Gastroesophageal sphincter (tissue), 4 donors: Measurements from ENCODE around the gene LSR. TPM values are rescaled to one million over a fixed set of nuclear protein-coding genes. Genes with fewer than 3 reads are reported as not detected.

Experiments
- ATAC-seq: fragments of 150-250 bp; one replicate; pipeline ENCODE4 v1.9.1; 2016; ENCODE audit warnings: mild to moderate bottlenecking, moderate library complexity
- H3K27ac ChIP-seq, 4 donors: fragments of 200-600 bp; sonication (generic) in 3 of 4; 1 replicate in 3 of 4; 2 replicates in 1 of 4; pipeline ENCODE4 v1.5.1; 2016 to 2019
- H3K27me3 ChIP-seq: fragments of 200-600 bp; sonication (generic); one replicate; pipeline ENCODE4 v1.5.1; 2019
- H3K36me3 ChIP-seq, 2 donors: fragments of 200-600 bp; sonication (generic); one replicate each; pipeline ENCODE4 v1.5.1; 2019; ENCODE audit warnings: control low read depth in 1 of 2
- H3K4me1 ChIP-seq, 3 donors: fragments of 200-600 bp; sonication (generic); 1 replicate in 2 of 3; 2 replicates in 1 of 3; pipeline ENCODE4 v1.5.1; 2016 to 2019; ENCODE audit warnings: control low read depth in 2 of 3
- H3K4me3 ChIP-seq, 2 donors: fragments of 200-600 bp; sonication (generic); one replicate each; pipeline ENCODE4 v1.5.1; 2019; ENCODE audit warnings: mild to moderate bottlenecking in 1 of 2, moderate library complexity in 1 of 2
- H3K9me3 ChIP-seq, 3 donors: fragments of 200-600 bp; sonication (generic); one replicate each; pipeline ENCODE4 v1.5.1; 2017 to 2019; ENCODE audit warnings: control low read depth in 2 of 3
- EP300 ChIP-seq: sonication (generic); formaldehyde crosslinking; IDR thresholded peaks from one replicate; pipeline ENCODE4 v1.6.1; 2017; ENCODE audit warnings: antibody characterized with exemption, mild to moderate bottlenecking
- POLR2A ChIP-seq, 2 donors: fragments of 450-650 bp; IDR thresholded peaks; one replicate each; pipeline ENCODE4 v1.6.1; 2017; ENCODE audit warnings: antibody characterized with exemption in 2 of 2, mild to moderate bottlenecking in 2 of 2, moderate library complexity in 1 of 2
- POLR2AphosphoS5 ChIP-seq: sonication (generic); formaldehyde crosslinking; IDR thresholded peaks from one replicate; pipeline ENCODE4 v1.6.1; 2017; ENCODE audit warnings: antibody characterized with exemption
- WGBS, 2 donors: methylation state at CpG; one replicate each; pipeline ENCODE4 v1.1.5; 2018; ENCODE audit warnings: low coverage in 1 of 2; 5-methylcytosine and 5-hydroxymethylcytosine counted together
- total RNA-seq, 4 donors: library from RNA; depleted of rRNA; stranded (reverse); fragments of >200 nt; gene quantifications; one replicate each; pipeline ENCODE4 v1.1.0, GENCODE V29; 2016
- TF ChIP-seq, protein P1 (sequence below), 4 experiments: fragments of 200-600 bp in 2 of 4; fragments of 450-650 bp in 2 of 4; sonication (generic) in 1 of 4; IDR thresholded peaks; one replicate each; pipeline ENCODE4 v1.5.1; 2017 to 2019; ENCODE audit warnings: antibody characterized with exemption in 4 of 4, mild to moderate bottlenecking in 2 of 4, moderate library complexity in 2 of 4

The LSR gene
- total RNA-seq, 4 donors from 2014 or later = 3.3 to 6.6 (median 5.2) TPM

DNA sequence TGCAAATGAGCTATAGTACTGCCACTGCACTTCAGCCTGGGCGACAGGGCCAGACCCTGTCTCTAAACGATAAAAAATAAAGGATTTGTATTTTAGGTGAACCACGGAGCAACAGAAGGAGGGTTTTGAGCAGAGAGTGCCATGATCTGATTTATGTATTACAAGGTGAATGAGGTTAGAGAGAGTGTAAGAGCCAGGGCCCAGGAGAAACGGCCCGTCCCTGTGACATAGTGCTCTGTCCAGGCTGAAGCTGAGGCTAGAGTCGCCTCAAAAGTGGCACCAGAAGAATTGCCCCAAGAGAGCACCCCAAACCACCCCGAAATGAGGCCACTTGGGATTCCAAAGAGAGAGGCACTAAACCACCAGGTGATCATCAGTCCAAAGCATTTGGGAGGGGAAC lies 60.1 kb downstream of the LSR start:
- Histone ChIP-seq H3K36me3 (no peaks in the 10 kb centered on the region), H3K4me1 (no peaks in the 10 kb centered on the region), H3K4me3 (no peak overlapping the region), H3K27me3 (peaks cover 58% of the 10 kb centered on the region), H3K27ac (no peak overlapping the region), H3K9me3 (no peaks in the 10 kb centered on the region)
- no peak for ATAC-seq
- 78 to 89% methylated on average over 7 of the region's 7 CpGs for WGBS, 2 donors
- no peak for TF ChIP-seq POLR2A (IDR thresholded peaks at IDR 0.05)
- TF ChIP-seq EP300 = no peak
- TF ChIP-seq POLR2AphosphoS5 = no peak
- TF ChIP-seq, protein P1, sequence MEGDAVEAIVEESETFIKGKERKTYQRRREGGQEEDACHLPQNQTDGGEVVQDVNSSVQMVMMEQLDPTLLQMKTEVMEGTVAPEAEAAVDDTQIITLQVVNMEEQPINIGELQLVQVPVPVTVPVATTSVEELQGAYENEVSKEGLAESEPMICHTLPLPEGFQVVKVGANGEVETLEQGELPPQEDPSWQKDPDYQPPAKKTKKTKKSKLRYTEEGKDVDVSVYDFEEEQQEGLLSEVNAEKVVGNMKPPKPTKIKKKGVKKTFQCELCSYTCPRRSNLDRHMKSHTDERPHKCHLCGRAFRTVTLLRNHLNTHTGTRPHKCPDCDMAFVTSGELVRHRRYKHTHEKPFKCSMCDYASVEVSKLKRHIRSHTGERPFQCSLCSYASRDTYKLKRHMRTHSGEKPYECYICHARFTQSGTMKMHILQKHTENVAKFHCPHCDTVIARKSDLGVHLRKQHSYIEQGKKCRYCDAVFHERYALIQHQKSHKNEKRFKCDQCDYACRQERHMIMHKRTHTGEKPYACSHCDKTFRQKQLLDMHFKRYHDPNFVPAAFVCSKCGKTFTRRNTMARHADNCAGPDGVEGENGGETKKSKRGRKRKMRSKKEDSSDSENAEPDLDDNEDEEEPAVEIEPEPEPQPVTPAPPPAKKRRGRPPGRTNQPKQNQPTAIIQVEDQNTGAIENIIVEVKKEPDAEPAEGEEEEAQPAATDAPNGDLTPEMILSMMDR (IDR thresholded peaks at IDR 0.05) = no peak

DNA sequence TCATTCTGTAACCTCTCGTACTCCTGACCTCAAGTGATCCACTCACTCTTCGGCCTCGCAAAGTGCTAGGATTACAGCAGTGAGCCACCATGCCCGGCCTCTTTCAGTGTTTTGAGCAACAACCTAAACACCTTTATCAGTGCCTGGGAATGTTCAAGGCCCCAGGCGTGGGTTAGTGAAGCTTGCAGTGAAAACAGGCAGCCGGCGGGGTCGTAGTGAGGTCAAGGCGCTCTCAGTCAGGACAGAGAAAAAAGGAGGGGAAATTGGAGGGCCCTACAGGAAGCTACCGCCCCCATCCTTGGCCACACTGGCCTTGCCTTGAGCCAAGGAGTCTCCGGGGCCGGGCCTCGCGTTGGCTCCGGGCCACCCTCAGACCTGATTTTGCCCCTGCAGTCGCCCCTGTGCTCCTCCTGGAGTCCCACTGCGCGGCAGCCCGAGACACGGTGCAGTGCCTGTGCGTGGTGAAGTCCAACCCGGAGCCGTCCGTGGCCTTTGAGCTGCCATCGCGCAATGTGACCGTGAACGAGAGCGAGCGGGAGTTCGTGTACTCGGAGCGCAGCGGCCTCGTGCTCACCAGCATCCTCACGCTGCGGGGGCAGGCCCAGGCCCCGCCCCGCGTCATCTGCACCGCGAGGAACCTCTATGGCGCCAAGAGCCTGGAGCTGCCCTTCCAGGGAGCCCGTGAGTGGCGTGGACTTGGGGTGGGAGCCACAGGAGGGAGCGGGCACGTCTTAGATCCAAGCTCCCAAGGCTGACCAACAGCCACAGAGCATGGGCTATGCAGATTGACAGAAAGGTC lies 60.9 kb downstream of the LSR start:
- no peak overlapping the region for H3K27ac ChIP-seq
- 53 to 67% methylated on average over 3 to 10 of the region's 47 CpGs for WGBS, 2 donors

DNA sequence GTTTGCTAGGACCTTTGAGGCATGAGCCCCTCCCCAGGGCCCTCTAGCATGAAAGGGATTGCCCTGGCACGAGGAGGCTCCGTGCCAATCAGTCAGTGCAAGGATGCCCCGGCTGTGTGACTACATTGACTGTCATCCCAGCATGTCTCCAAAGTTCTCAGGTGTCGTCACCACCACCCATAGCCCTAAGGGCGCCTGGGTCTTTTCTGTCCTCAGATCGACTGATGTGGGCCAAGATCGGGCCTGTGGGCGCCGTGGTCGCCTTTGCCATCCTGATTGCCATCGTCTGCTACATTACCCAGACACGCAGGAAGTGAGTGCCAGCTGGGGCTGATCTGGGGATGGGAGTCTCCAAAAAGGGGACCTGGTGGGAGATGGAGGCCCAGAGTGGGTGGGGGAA lies 61.5 kb downstream of the LSR start:
- H3K4me3 ChIP-seq = no peak overlapping the region
- TF ChIP-seq, protein P1 (IDR thresholded peaks at IDR 0.05) = no peak
- TF ChIP-seq POLR2AphosphoS5 (no peak), EP300 (no peak), POLR2A (IDR thresholded peaks at IDR 0.05) (no peak)
- H3K4me1 ChIP-seq = no peaks in the 10 kb centered on the region
- no peak for ATAC-seq
- no peaks in the 10 kb centered on the region for H3K36me3 ChIP-seq
- no peaks in the 10 kb centered on the region for H3K9me3 ChIP-seq
- H3K27me3 ChIP-seq = peaks cover 52% of the 10 kb centered on the region
- no peak overlapping the region for H3K27ac ChIP-seq
- no CpG with 5 or more reads among the region's 12 CpGs for WGBS, 2 donors

More for the DNA sequence above, 60.9 kb downstream of the LSR start:
- no peak for TF ChIP-seq POLR2AphosphoS5
- TF ChIP-seq, protein P1 (IDR thresholded peaks at IDR 0.05) = no peak
- no peak for TF ChIP-seq POLR2A (IDR thresholded peaks at IDR 0.05)
- TF ChIP-seq EP300 = no peak
- H3K4me1 ChIP-seq = no peaks in the 10 kb centered on the region
- H3K27me3 ChIP-seq = peaks cover 53% of the 10 kb centered on the region
- H3K36me3 ChIP-seq = no peaks in the 10 kb centered on the region
- H3K9me3 ChIP-seq = no peaks in the 10 kb centered on the region
- ATAC-seq = no peak
- H3K4me3 ChIP-seq = no peak overlapping the region

DNA sequence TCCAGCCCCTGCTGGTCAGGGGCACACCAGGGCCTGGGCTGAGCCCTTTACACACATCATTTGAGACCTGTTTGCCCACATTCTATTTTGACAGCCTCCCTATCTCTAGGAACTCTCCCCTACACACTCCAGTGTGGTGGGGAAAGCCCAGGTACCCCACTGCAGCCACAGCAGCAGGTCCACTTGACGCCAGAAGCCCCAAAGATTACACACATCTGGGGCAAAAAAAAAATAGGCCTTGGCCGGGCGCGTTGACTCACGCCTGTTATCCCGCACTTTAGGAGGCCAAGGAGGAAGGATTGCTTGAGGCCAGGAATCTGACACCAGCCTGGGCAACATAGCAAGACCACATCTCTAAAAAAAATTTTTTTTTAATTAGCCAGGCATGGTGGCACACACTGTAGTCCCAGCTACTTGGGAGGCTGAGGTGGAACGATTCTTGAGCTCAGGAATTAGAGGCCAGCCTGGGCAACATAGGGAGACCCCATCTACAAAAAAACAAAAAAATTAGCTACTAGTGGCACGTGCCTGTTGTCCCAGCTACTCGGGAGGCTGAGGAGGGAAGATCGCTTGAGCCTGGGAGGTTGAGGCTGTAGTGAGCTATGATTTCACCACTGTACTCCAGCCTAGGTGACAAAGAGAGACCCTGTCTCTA lies 62.1 kb downstream of the LSR start:
- no peaks in the 10 kb centered on the region for H3K9me3 ChIP-seq
- WGBS, 2 donors = 82% methylated on average over 2 of the region's 10 CpGs; no CpG with 5 or more reads in 1 of the 2 donors
- no peak overlapping the region for H3K4me3 ChIP-seq
- no peaks in the 10 kb centered on the region for H3K36me3 ChIP-seq
- no peak for ATAC-seq
- no peak overlapping the region for H3K27ac ChIP-seq
- TF ChIP-seq, protein P1 (IDR thresholded peaks at IDR 0.05) = no peak
- no peak for TF ChIP-seq EP300
- TF ChIP-seq POLR2A (IDR thresholded peaks at IDR 0.05) = no peak
- no peak for TF ChIP-seq POLR2AphosphoS5
- peaks cover 54% of the 10 kb centered on the region for H3K27me3 ChIP-seq
- no peaks in the 10 kb centered on the region for H3K4me1 ChIP-seq
